CD14-positive monocyte (primary cell): ENCODE measurements around the gene EVC. TPM values are rescaled to one million over a fixed set of nuclear protein-coding genes. Genes with fewer than 3 reads are reported as not detected.

Source experiments
- DNase-seq, 3 donors: peaks; one replicate each; pipeline ENCODE4 v3.0.0-alpha.2; 2011 to 2022
- H2AFZ ChIP-seq: 2 replicates; pipeline ENCODE4 v1.6.0; 2012; ENCODE audit warnings: mild to moderate bottlenecking, low read depth, low read length, inconsistent platforms; ENCODE audit not compliant: insufficient read depth, poor library complexity, severe bottlenecking
- H3K27ac ChIP-seq, 2 donors: 1 replicate in 1 of 2; 2 replicates in 1 of 2; pipeline ENCODE4 v1.5.1; 2012 to 2013; ENCODE audit warnings: low read length in 2 of 2, control low read depth in 1 of 2, inconsistent platforms in 1 of 2, low read depth in 1 of 2, mild to moderate bottlenecking in 1 of 2
- H3K27me3 ChIP-seq, 2 donors: one replicate each; pipeline versions ENCODE4 v1.6.0 to v1.6.1; 2011 to 2013; ENCODE audit warnings: low read length in 2 of 2; ENCODE audit not compliant: control insufficient read depth in 2 of 2, insufficient read depth in 2 of 2
- H3K36me3 ChIP-seq, 2 donors: replicated peaks in 1 of 2; 1 replicate in 1 of 2; 2 replicates in 1 of 2; pipeline versions ENCODE4 v1.5.1 to v1.6.1; 2012 to 2013; ENCODE audit warnings: low read length in 2 of 2, control low read depth in 1 of 2, inconsistent platforms in 1 of 2, mild to moderate bottlenecking in 1 of 2; ENCODE audit not compliant: insufficient read depth in 2 of 2, control insufficient read depth in 1 of 2
- H3K4me1 ChIP-seq, 2 donors: 1 replicate in 1 of 2; 2 replicates in 1 of 2; pipeline versions ENCODE4 v1.5.1 to v1.6.1; 2012 to 2013; ENCODE audit warnings: low read length in 2 of 2, control low read depth in 1 of 2, inconsistent platforms in 1 of 2, mild to moderate bottlenecking in 1 of 2, moderate library complexity in 1 of 2; ENCODE audit not compliant: insufficient read depth in 2 of 2, control insufficient read depth in 1 of 2
- H3K4me2 ChIP-seq: replicated peaks from 2 replicates; pipeline ENCODE3; 2012; ENCODE audit warnings: low read length, moderate library complexity, mild to moderate bottlenecking; ENCODE audit not compliant: poor library complexity, severe bottlenecking; ENCODE audit errors: extremely low read depth
- H3K4me3 ChIP-seq, 3 experiments: fragments of 200-600 bp in 1 of 3; sonication (generic) in 1 of 3; replicated peaks in 1 of 3; 1 replicate in 2 of 3; 2 replicates in 1 of 3; pipeline ENCODE4 v1.5.1; 2011 to 2013; ENCODE audit warnings: low read length in 3 of 3, mild to moderate bottlenecking in 3 of 3, control low read depth in 2 of 3, low read depth in 2 of 3, inconsistent platforms in 1 of 3, moderate library complexity in 1 of 3
- H3K79me2 ChIP-seq: 2 replicates; pipeline ENCODE4 v1.6.0; 2012; ENCODE audit warnings: mild to moderate bottlenecking, control low read depth, inconsistent platforms, low read length, moderate library complexity; ENCODE audit not compliant: insufficient read depth
- H3K9ac ChIP-seq: 2 replicates; pipeline ENCODE4 v1.6.0; 2017; ENCODE audit warnings: low read length, mild to moderate bottlenecking; ENCODE audit not compliant: insufficient read depth, poor library complexity, severe bottlenecking
- H3K9me3 ChIP-seq, 2 donors: replicated peaks in 1 of 2; 1 replicate in 1 of 2; 2 replicates in 1 of 2; pipeline versions ENCODE4 v1.5.1 to v1.6.1; 2012 to 2013; ENCODE audit warnings: low read length in 2 of 2, control low read depth in 1 of 2; ENCODE audit not compliant: control insufficient read depth in 1 of 2, insufficient read depth in 1 of 2
- H4K20me1 ChIP-seq: 2 replicates; pipeline ENCODE4 v1.6.0; 2012; ENCODE audit warnings: mild to moderate bottlenecking, low read length, control low read depth, moderate library complexity; ENCODE audit not compliant: insufficient read depth
- H3K27ac Mint-ChIP-seq, 7 donors: one replicate each; pipeline ENCODE4 v1.8.0; 2020; ENCODE audit warnings: mild to moderate bottlenecking in 7 of 7, mixed read lengths in 7 of 7, moderate library complexity in 6 of 7, inconsistent platforms in 2 of 7
- H3K27me3 Mint-ChIP-seq, 3 donors: one replicate each; pipeline ENCODE4 v1.8.0; 2021 to 2022; ENCODE audit warnings: low read depth in 3 of 3, mild to moderate bottlenecking in 3 of 3, mixed read lengths in 3 of 3, moderate library complexity in 3 of 3, inconsistent platforms in 1 of 3
- H3K36me3 Mint-ChIP-seq, 2 donors: one replicate each; pipeline ENCODE4 v1.8.0; 2020; ENCODE audit warnings: mixed read lengths in 2 of 2, inconsistent platforms in 1 of 2, mild to moderate bottlenecking in 1 of 2
- H3K4me1 Mint-ChIP-seq: one replicate; pipeline ENCODE4 v1.8.0; 2020; ENCODE audit warnings: mild to moderate bottlenecking, mixed read lengths
- H3K4me3 Mint-ChIP-seq, 2 donors: one replicate each; pipeline ENCODE4 v1.8.0; 2020; ENCODE audit warnings: mild to moderate bottlenecking in 2 of 2, mixed read lengths in 2 of 2, moderate library complexity in 1 of 2
- H3K9me3 Mint-ChIP-seq, 7 donors: one replicate each; pipeline ENCODE4 v1.8.0; 2020 to 2022; ENCODE audit warnings: mixed read lengths in 7 of 7, mild to moderate bottlenecking in 6 of 7, moderate library complexity in 6 of 7, inconsistent platforms in 2 of 7
- CTCF ChIP-seq: fragments of 200-600 bp; IDR thresholded peaks from one replicate; pipeline ENCODE4 v1.8.0; 2022; ENCODE audit warnings: antibody characterized with exemption, mild to moderate bottlenecking
- WGBS: methylation state at CpG from one replicate; pipeline ENCODE4 v1.1.5; 2013; ENCODE audit warnings: missing lambda C conversion rate; ENCODE audit not compliant: insufficient coverage; 5-methylcytosine and 5-hydroxymethylcytosine counted together
- intact Hi-C, 2 donors: fragments of 100-400 bp; cut with micrococcal nuclease; formaldehyde crosslinking; loops; one replicate each; pipeline versions ENCODE4 v1.15.0 to v1.15.1; 2023
- polyA plus RNA-seq, 3 donors: library from polyadenylated mRNA; depleted of rRNA in 1 of 3; unstranded in 2 of 3; stranded (reverse) in 1 of 3; fragments of 300-500 nt in 2 of 3; fragments of >200 nt in 1 of 3; fragmentation: Illumina TruSeq in 2 of 3; gene quantifications; 1 replicate in 2 of 3; 2 replicates in 1 of 3; pipeline ENCODE4 v1.2.3, GENCODE V29; 2012 to 2021

EVC gene
- polyA plus RNA-seq, 3 donors, result 0.36 TPM; not detected in 2

DNA sequence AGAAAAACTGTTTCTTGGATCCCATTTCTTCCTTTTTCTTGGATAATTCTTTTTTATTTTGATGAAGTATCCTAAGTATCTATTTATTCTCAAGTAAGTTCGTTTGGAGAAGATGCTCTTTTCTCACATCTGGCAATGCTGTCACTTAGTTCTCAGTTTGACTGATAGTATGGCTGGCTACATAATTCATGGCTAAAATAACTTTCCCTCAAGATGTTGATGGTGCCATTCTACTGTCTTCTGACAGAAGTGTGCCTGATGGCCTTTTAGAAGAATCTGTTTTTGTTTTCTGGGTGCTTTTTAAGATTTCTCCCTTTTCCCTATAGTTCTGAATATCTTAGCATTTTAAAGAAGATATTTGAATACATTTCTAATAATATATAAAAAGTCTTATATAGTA lies 44.3 kb upstream of the EVC start:
- no peaks in the 10 kb centered on the region for H3K36me3 Mint-ChIP-seq

DNA sequence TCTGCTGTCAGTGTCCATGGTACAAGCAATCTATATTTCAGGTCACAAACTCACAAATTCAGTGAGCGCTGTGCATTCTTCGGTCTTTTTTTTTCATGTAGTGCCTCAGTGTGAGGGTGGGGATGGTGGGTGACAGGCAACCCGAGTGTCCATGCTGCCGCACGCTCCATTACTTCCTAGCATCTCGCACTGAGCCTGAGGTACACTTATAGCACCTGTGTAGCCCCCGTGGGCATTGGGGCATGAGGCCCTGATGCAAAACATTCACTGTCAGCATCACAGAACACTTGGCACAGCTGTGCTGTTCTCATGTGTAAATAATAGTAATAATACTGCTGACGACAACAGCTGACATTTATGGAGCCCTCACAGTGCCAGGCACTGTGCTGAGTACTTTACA lies 34.2 kb upstream of the EVC start:
- H2AFZ ChIP-seq, result no peak overlapping the region
- 83% methylated on average over 1 of the region's 8 CpGs for WGBS
- no peaks in the 10 kb centered on the region for H3K4me1 Mint-ChIP-seq

More for the DNA sequence above, 44.3 kb upstream of the EVC start:
- Mint-ChIP-seq H3K4me3 (no peak overlapping the region), H3K4me1 (no peaks in the 10 kb centered on the region), H3K9me3 (peaks cover 1 to 9% (median 3%) of the 10 kb centered on the region in 7 donors), H3K27ac (no peak overlapping the region), H3K27me3 (peaks cover 0 to 1% (median 1%) of the 10 kb centered on the region in 3 donors)
- no peak for TF ChIP-seq CTCF
- Histone ChIP-seq H3K27me3 (no peaks in the 10 kb centered on the region), H3K9me3 (peaks cover 6 to 10% of the 10 kb centered on the region in 2 donors), H3K36me3 (no peaks in the 10 kb centered on the region), H4K20me1 (no peaks in the 10 kb centered on the region), H3K9ac (no peak overlapping the region), H2AFZ (no peak overlapping the region), H3K4me3 (no peak overlapping the region), H3K79me2 (no peaks in the 10 kb centered on the region), H3K4me1 (no peaks in the 10 kb centered on the region), H3K27ac (no peak overlapping the region), H3K4me2 (no peak overlapping the region)
- intact Hi-C loops, result no loop called here
- no peak for DNase-seq
- no CpG with 5 or more reads among the region's 1 CpG for WGBS

More for the DNA sequence above, 34.2 kb upstream of the EVC start:
- Mint-ChIP-seq H3K27ac (peak overlapping the region in 1 of 7 donors; percentile 25), H3K27me3 (peaks cover 0 to under 1% (median 0%) of the 10 kb centered on the region in 3 donors), H3K36me3 (no peaks in the 10 kb centered on the region), H3K9me3 (peaks cover 0 to 2% (median 0%) of the 10 kb centered on the region in 7 donors), H3K4me3 (no peak overlapping the region)
- Histone ChIP-seq H3K4me3 (no peak overlapping the region), H4K20me1 (no peaks in the 10 kb centered on the region), H3K4me2 (no peak overlapping the region), H3K4me1 (no peaks in the 10 kb centered on the region), H3K36me3 (no peaks in the 10 kb centered on the region), H3K9me3 (no peaks in the 10 kb centered on the region), H3K27me3 (no peaks in the 10 kb centered on the region), H3K27ac (no peak overlapping the region), H3K9ac (no peak overlapping the region), H3K79me2 (no peaks in the 10 kb centered on the region)
- no peak for DNase-seq
- intact Hi-C loops, result no loop called here
- no peak for TF ChIP-seq CTCF
